ENCODE measurements around the gene GTPBP1.
A peak's percentile ranks its signal among the peaks of the same experiment; 100 is the strongest.

The GTPBP1 gene

DNA sequence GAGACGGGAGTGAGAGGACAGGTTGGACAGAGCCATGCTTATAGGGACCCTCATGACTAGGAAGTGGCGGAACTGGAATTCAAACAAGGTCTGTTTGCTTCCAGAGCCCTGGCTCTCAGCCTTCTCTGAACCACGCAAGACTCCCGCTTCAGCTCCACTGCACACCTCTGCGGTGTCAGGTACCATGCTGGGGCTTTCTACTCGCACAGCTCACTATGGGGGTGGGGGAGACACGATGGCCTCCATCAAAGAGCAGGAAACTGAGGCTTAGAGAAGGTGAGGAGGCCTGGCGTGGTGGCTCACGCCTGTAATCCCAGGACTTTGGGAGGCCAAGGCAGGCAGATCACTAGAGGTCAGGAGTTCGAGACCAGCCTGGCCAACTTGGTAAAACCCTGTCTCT, 35.8 kb downstream of the GTPBP1 start:
- Histone ChIP-seq H3K36me3 (ENCODE audit: insufficient read depth, low read length) (peaks cover 95% of the 10 kb centered on the region), H2AFZ (ENCODE audit: low read depth, low read length) (no peak overlapping the region), H3K4me3 (ENCODE audit: low read length) (no peak overlapping the region), H3K9me3 (ENCODE audit: low read length) (no peaks in the 10 kb centered on the region), H3K27me3 (ENCODE audit: insufficient read depth, low read length) (no peaks in the 10 kb centered on the region), H3K4me1 (ENCODE audit: insufficient read depth, low read length) (no peaks in the 10 kb centered on the region)

DNA sequence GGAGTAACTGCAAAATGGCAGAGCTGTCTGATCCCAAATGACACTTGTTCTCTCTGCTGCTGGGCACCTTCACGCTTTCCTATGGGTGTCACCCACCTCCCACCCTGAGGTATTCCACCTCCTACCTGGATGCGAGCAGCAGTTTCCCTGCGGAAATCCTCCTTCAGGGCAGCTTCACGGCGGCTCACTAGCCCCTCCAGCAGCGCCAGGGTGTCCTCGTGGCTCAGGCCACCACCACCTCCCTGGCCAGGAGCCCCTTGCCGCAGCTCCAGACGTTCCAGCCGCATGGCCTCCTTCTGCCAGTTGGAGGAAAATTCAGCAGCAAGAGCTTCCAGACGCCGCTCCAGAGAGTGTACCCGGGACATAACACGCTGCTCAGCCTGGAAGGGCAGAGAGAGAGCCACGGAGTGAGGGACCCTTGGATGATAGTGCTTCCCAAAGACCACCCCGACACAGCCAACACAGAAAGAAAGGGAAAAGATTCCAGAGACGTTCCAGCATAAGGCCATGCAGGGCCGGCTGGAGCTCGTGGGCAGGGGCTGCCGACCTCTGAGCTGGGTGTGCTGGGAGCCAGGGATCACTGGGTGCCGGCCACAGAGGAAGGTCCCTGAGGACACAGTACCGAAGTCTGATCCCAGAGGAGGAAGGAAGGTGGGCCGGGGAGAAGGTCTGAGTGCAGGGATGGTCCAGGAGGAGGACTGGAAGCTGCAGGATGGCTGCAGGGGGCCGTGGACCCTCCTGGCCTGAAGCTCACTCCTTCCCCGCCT, 36.6 kb downstream of the GTPBP1 start:
- Histone ChIP-seq H3K4me3 (ENCODE audit: low read length) (no peak overlapping the region), H3K36me3 (ENCODE audit: insufficient read depth, low read length) (peaks cover 89% of the 10 kb centered on the region), H3K4me1 (ENCODE audit: insufficient read depth, low read length) (no peaks in the 10 kb centered on the region), H3K27me3 (ENCODE audit: insufficient read depth, low read length) (no peaks in the 10 kb centered on the region), H2AFZ (ENCODE audit: low read depth, low read length) (no peak overlapping the region), H3K9me3 (ENCODE audit: low read length) (no peaks in the 10 kb centered on the region)

DNA sequence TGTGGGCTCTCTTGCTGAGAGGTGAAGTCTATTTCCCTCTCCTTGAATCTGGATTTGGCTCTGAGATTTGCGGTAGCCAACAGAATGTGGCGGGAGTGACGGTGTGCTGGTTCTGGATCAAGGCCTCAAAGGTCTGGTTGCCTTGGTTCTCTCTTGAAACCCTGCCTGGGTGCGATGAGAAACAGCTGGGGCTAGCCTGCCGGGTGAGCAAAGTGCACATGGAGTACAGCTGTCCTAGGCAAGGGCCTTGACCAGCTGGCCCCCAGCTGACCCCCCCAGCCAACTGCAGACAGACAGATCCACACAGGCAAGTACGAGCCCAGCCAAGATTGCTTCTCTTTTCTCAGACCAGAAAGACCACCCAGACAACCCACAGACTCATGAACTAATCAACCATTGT, 39.2 kb downstream of the GTPBP1 start:
- H3K9me3 ChIP-seq (ENCODE audit: low read length): no peaks in the 10 kb centered on the region
- no peaks in the 10 kb centered on the region for H3K27me3 ChIP-seq (ENCODE audit: insufficient read depth, low read length)
- H3K4me3 ChIP-seq (ENCODE audit: low read length): no peak overlapping the region
- H2AFZ ChIP-seq (ENCODE audit: low read depth, low read length): no peak overlapping the region
- peaks cover 86% of the 10 kb centered on the region for H3K36me3 ChIP-seq (ENCODE audit: insufficient read depth, low read length)
- H3K4me1 ChIP-seq (ENCODE audit: insufficient read depth, low read length): no peaks in the 10 kb centered on the region

DNA sequence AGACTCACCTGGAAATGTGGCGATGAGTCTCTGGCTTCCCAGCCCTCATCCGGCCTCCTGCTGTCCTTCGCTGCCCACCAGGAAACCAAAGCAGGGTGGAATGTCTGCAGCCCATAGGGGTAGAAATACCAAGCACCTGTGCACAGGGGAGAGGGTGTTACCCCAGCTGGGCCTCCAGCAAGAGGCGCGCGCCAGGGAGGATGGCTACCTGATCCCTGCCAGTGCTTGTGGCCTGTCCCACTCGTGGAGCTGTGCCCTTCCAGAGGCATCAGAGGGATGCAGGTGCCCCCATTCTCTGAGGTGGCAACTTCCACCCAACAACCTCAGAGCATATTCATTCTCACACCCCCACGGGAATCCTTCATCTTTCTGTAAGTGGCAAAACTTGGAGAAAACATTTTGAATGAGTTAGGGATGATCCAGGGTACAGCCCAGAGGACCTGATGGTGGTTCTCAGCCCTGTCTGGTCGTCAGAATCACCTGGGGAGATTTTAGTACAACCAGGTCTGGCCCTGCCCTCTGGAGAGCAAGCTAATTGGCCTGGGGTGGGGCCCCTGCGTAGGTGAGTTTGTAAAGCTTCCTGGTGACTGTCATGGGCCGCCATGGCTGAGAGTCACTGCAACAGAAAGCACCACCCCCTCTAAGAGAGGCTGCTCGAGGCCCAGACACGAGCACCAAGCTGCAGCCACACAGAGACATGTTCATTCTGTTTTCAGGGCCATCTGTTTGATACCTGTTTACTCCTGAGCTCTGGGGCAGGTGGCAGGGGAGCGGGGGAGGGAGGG, 40.1 kb downstream of the GTPBP1 start:
- no peaks in the 10 kb centered on the region for H3K9me3 ChIP-seq (ENCODE audit: low read length)
- no peak overlapping the region for H2AFZ ChIP-seq (ENCODE audit: low read depth, low read length)
- H3K36me3 ChIP-seq (ENCODE audit: insufficient read depth, low read length): peaks cover 87% of the 10 kb centered on the region
- H3K4me3 ChIP-seq (ENCODE audit: low read length): no peak overlapping the region
- H3K27me3 ChIP-seq (ENCODE audit: insufficient read depth, low read length): no peaks in the 10 kb centered on the region
- H3K4me1 ChIP-seq (ENCODE audit: insufficient read depth, low read length): no peaks in the 10 kb centered on the region

DNA sequence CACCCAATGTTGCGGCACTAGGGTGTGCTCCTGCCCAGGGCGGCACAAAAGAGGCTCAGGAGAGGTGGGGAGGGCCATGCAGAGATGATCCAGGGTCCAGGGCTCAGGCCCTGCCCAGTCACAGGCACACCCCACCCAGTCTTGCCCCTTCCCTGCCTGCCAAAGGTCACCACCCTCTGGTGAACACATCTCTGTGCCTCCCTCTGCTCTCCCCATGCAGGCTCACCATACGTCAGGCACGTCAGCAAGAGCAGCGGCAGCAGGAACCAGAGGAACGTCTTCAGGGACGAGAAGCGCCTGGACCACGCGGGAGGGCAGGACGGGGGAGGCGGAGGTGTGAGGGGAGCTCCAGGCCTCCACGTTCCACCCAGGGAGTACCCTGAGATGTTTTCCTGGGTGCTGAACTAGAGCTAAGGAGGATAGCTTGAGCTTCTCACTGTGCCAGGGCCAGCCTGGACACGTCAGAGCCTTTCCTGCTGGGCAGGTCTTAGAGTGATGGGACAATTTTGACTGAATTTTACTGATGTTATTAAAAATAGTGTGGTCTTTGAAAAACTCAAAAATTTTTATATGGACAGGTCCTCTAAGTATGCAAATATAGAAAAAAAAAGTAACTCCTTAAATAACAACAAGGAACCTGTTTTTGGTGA, 42.9 kb downstream of the GTPBP1 start:
- H3K9me3 ChIP-seq (ENCODE audit: low read length): no peaks in the 10 kb centered on the region
- no peaks in the 10 kb centered on the region for H3K4me1 ChIP-seq (ENCODE audit: insufficient read depth, low read length)
- peaks cover 78% of the 10 kb centered on the region for H3K36me3 ChIP-seq (ENCODE audit: insufficient read depth, low read length)
- no peaks in the 10 kb centered on the region for H3K27me3 ChIP-seq (ENCODE audit: insufficient read depth, low read length)
- H3K4me3 ChIP-seq (ENCODE audit: low read length): no peak overlapping the region
- H2AFZ ChIP-seq (ENCODE audit: low read depth, low read length): no peak overlapping the region

DNA sequence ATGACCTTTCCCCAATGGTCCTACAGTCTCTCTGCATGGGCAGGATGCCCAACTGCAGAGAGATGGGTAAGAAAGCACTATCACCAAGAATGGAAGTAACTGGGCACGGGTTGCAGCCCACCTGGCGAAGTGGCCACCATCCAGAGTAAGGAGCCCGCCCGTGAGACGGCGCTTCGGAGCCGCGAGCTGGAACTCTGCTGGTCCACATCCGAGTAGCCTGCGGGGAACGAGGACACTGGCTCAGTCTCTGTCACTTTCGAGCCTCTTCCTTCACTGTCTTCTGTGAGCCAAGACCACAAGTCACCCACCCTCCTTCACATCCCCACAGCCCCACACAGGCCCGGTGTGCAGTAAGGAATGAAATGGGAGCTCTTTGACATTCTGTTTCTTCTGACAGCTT, 44.4 kb downstream of the GTPBP1 start:
- H3K9me3 ChIP-seq (ENCODE audit: low read length): no peaks in the 10 kb centered on the region
- no peak overlapping the region for H2AFZ ChIP-seq (ENCODE audit: low read depth, low read length)
- no peak overlapping the region for H3K4me3 ChIP-seq (ENCODE audit: low read length)
- H3K27me3 ChIP-seq (ENCODE audit: insufficient read depth, low read length): no peaks in the 10 kb centered on the region
- peaks cover 14% of the 10 kb centered on the region for H3K4me1 ChIP-seq (ENCODE audit: insufficient read depth, low read length)
- peaks cover 64% of the 10 kb centered on the region for H3K36me3 ChIP-seq (ENCODE audit: insufficient read depth, low read length)

DNA sequence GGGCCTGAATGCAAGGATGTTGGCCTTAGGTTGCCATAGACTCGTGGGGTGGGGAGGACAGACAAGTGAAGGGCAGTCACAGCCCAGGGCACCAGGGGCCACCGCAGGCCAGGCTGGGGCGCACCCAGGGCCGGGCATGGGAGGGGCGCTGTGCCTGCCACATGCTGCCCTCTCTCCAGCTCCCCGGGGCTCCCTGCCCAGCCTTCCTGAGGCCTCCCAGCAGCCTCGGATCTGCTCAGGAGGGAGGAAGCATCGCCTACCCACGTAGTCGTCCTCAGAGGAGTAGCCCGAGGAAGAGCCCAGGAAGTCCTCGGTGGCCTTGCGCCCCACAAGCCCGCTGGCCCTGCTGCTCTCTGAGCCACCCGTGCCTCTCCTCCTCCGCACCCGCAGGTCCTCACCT, 44.9 kb downstream of the GTPBP1 start:
- Histone ChIP-seq H3K36me3 (ENCODE audit: insufficient read depth, low read length) (peaks cover 59% of the 10 kb centered on the region), H3K4me3 (ENCODE audit: low read length) (no peak overlapping the region), H3K9me3 (ENCODE audit: low read length) (no peaks in the 10 kb centered on the region), H3K4me1 (ENCODE audit: insufficient read depth, low read length) (peaks cover 16% of the 10 kb centered on the region), H3K27me3 (ENCODE audit: insufficient read depth, low read length) (no peaks in the 10 kb centered on the region), H2AFZ (ENCODE audit: low read depth, low read length) (no peak overlapping the region)

DNA sequence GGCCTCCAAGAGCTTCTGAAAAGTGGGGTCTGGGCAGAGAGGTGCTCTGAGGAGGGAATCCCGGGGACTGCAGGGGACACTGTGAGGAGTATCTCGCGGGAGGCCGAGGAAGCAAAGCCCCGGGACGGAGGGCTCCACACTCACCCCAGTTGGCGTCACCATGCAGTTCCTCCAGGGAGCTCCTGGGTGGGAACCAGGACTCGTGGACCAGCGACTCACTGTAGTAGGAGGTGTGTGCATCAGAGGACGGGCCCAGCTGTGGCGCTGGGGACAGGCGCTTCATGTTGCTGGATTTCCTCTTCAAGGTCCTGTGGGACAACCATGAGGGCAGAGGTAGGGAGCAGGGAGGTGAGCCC, 45.3 kb downstream of the GTPBP1 start:
- H2AFZ ChIP-seq (ENCODE audit: low read depth, low read length): no peak overlapping the region
- H3K27me3 ChIP-seq (ENCODE audit: insufficient read depth, low read length): no peaks in the 10 kb centered on the region
- no peak overlapping the region for H3K4me3 ChIP-seq (ENCODE audit: low read length)
- H3K36me3 ChIP-seq (ENCODE audit: insufficient read depth, low read length): peaks cover 55% of the 10 kb centered on the region
- peaks cover 16% of the 10 kb centered on the region for H3K4me1 ChIP-seq (ENCODE audit: insufficient read depth, low read length)
- no peaks in the 10 kb centered on the region for H3K9me3 ChIP-seq (ENCODE audit: low read length)

DNA sequence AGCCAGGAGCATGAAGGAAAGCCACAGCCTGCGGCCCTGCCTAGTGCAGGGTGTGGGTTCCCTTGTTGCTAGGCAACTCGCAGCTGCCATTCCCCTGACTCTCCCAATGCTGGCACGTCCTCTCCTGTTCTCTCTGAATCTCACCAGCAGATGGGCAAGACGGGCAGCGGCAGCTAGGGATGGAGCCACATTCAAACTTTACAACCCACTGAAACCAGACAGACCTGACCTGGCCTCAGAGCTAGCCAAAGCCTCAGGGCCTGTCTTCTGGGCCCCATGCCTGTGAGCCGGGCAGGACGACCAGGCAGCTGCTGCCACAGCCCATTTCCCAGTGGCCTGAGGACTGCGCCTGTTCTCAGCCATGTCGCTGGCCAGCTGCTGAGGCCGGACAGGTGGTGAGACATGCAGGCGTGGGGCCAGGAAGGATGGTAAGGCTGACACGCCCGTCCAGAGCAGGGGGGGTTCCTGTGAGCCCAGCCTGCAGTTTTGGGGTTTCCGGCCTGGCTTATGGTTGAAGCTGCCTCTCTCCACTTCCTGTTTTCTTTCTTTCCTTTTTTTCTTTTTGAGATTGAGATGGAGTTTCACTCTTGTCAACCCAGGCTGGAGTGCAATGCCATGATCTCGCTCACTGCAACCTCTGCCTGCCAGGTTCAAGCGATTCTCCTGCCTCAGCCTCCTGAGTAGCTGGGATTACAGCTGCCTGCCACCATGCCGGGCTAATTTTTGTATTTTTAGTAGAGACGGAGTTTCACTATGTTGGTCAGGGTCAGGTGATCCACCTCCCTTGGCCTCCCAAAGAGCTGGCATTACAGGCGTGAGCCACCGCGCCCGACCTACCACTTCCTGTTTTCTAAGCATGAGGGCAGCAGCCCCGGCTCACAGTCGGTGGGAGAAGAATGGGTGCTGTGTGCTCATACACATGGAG, 45.9 kb downstream of the GTPBP1 start:
- peaks cover 52% of the 10 kb centered on the region for H3K36me3 ChIP-seq (ENCODE audit: insufficient read depth, low read length)
- no peaks in the 10 kb centered on the region for H3K9me3 ChIP-seq (ENCODE audit: low read length)
- no peaks in the 10 kb centered on the region for H3K27me3 ChIP-seq (ENCODE audit: insufficient read depth, low read length)
- peaks cover 22% of the 10 kb centered on the region for H3K4me1 ChIP-seq (ENCODE audit: insufficient read depth, low read length)
- H3K4me3 ChIP-seq (ENCODE audit: low read length): no peak overlapping the region
- H2AFZ ChIP-seq (ENCODE audit: low read depth, low read length): no peak overlapping the region

DNA sequence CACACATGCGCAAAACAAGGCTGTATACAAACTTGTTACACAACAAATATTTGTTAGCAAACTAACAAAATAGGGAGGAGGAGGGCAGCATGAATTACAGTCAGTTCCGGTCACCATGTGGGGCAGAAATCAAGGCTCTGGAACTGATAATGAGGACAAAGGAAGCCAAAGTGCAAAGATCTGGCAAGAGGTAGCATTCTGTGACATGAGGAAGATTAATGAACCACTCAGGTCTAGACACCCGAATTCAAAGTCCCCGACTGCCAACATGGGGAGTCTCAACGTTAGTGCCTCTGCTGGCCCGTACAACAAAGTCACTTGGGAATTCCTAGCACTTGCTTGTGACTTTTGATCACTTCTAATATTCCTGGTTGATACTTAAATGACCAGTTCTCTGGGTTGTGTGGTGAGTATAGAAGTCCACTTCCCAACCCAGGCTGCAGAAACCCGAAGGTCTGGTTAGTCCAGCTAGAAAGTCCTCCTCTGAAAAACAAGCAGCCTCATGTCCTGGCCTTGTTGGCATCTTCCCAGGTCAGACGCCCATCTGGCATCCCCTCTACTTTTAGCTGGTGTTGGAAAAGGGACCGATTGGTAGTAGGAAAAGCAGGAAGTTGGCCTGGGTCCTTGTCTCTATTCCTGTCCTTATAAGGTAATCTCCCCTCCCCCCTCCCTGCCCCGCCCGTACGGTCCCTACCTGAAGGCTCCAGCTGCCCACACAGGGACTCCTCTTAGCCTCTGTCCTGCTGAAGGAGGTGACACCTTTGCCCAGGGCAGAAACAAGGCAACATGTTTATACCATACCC, 48.4 kb downstream of the GTPBP1 start:
- Histone ChIP-seq H3K27me3 (ENCODE audit: insufficient read depth, low read length) (no peaks in the 10 kb centered on the region), H3K4me1 (ENCODE audit: insufficient read depth, low read length) (peaks cover 29% of the 10 kb centered on the region), H3K36me3 (ENCODE audit: insufficient read depth, low read length) (peaks cover 35% of the 10 kb centered on the region)

DNA sequence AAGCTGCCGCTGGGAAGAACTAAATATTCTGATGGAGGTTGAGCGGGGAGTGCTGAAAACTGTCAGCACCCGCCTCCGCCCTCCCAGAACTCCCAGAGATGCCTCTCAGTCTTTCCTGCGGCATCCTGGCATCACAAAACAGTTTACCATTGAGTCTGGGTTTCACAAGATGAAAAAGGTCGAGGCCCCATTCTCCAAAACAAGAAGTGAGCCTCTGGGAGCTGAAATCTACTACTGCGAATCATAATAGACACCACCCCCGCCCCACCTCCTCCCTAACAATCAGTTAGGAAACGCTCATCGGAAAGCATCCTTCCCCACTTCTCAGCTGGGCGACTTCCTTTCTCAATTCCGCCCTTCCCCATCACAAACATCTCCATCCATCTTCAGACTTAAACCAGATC, 49.0 kb downstream of the GTPBP1 start:
- Histone ChIP-seq H3K9me3 (ENCODE audit: low read length) (no peaks in the 10 kb centered on the region), H2AFZ (ENCODE audit: low read depth, low read length) (peak overlapping the region; percentile 66), H3K27me3 (ENCODE audit: insufficient read depth, low read length) (no peaks in the 10 kb centered on the region), H3K4me3 (ENCODE audit: low read length) (peak overlapping the region; percentile 59), H3K36me3 (ENCODE audit: insufficient read depth, low read length) (peaks cover 29% of the 10 kb centered on the region), H3K4me1 (ENCODE audit: insufficient read depth, low read length) (peaks cover 29% of the 10 kb centered on the region)

More for the DNA sequence above, 48.4 kb downstream of the GTPBP1 start:
- no peak overlapping the region for H2AFZ ChIP-seq (ENCODE audit: low read depth, low read length)
- no peaks in the 10 kb centered on the region for H3K9me3 ChIP-seq (ENCODE audit: low read length)
- H3K4me3 ChIP-seq (ENCODE audit: low read length): peak overlapping the region; percentile 59

All from neuron (in vitro differentiated cells).